Stimulated activated CD4-positive, alpha-beta T cell treated with anti-CD3 and anti-CD28 coated beads, Interleukin-2, amount 100 ng/mL, for 4 hours (primary cell): ENCODE results near the gene WDFY4.

ENCODE experiments used
- DNase-seq: peaks from one replicate; pipeline ENCODE4 v3.0.0-alpha.2; 2020; ENCODE audit warnings: low read depth

The WDFY4 gene

DNA sequence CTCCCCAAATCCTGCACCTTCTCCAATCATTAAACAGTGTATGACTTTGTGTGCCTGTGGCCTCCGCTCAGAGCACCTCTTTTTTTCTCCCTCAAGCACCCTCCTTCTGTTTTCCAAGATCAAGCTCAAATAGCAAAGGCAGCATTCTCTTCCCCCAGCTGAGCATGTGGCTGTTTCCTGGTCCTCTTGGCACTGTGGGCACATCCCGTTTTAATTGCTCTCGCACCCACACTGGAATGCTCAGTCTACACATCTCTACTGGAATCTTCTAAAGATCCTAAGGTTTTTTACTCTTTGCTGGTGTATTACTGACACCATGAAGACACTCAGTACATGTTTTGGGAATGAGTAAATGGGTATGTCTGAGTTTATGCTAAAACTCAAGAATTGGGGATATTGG, 107.4 kb downstream of the WDFY4 start:
- DNase-seq: no peak

DNA sequence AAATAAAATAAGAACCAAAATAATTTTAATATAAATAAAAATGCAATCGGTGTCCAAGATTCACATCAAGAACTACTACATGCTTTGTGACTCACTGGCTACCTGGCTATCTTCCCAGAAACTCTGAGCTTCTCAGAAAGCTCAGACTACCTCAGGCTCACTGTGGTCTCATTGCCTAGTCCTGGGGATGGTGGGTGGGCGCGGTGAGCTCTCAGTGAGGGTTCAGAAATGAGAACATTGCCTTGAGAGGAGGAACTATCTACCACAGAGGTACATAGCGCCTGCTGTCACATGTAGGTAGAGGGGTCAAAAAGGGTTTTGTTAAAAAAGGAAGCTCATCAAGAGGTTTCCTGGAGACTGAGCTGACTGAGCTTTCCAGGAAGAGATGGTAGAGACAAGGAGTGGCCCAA, 108.0 kb downstream of the WDFY4 start:
- DNase-seq: no peak

DNA sequence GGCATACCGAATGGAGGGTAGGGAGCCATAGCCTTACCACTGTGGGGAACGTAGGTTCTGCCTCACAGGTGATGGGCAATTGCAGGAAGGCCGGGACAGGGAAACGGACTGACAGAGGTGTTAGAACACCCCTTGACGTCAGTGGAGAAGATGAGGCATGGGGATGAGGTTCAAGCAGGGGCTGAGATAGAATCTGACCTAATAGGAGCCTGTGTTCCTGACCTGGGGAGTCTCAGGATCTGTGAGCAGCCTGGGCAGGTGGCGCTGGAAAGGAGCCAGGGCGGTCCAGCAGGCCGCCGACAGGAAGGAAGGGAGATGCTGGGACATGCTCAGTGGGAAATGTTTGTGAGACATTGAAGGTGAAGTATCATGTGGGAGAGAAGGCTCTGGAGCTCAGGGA, 109.4 kb downstream of the WDFY4 start:
- no peak for DNase-seq

DNA sequence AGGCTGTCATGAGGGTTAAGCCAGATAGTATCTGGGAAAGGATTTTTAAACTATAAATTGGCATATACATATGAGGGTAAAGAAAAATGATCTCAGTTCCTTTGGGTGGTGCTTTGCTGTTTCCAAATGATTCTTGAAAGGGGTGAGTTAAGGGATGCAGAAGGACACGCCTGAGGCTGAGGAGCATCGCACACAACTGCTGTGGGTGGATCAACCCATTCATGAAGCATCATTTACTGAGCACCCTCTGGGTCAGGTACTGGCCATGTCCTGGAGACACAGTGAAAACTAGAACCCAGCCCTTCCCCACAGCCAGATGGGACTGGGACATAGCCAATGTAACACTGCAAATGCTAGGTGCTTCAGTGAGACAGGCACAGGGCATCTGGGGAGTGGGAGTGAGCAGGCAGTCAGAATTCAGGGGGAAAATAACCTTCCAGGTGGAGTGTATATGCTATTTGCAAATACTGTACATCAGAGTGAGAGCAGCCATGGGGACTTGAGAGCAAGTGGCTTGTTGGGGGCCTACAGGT, 112.1 kb downstream of the WDFY4 start:
- no peak for DNase-seq

DNA sequence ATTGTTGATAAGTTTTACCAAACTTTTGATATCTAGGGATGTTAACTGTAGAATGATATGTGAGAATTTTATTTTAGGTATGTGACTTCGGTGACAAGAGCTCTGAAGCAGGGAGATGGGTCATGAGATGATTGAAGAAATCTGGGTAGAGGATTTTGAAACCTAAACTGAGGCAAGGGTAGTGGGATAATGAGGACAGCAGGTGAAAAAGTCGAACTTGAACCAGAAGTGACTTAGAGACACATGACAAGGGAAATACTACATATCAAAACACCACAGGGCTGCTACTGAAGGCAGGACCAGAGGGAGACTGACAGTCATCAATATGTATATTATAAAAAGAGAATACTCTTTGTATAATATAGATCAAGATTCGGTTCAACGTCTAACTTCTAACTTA, 113.2 kb downstream of the WDFY4 start:
- no peak for DNase-seq

DNA sequence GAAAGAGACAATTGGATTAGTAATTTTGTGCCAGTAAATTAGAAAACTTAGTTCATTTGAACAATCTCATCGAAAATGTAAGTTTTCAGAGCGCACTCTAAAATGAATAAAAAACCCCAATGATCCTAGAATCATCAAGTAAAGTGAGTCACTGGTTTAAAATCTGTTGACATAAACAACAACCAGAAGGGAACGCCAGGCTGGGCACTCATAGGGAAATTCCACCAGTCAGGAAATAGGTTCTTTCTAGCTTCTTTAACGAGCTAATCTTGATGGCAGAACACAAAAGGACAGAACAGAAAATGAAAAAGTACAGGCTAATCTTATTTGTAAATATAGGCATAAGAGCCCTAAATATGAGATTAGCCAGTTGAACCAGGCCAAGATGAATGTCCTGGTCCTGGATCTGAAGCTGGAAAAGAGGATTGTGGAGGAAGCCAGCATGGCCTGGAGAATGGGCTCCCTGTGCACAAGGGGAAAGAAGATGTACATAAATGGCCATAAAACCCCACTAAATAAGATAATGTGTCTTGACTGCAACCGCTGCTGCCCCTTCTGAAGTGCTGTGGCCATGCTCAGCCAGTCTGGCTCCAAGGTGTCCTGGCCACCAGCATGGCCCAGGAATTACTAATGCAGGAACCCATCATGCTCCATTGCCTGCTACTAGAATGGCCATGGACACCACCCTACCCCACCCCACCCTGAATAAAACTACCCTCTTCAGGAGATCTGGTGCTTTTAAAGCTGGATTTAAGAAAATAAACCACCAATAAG, 114.0 kb downstream of the WDFY4 start:
- no peak for DNase-seq

DNA sequence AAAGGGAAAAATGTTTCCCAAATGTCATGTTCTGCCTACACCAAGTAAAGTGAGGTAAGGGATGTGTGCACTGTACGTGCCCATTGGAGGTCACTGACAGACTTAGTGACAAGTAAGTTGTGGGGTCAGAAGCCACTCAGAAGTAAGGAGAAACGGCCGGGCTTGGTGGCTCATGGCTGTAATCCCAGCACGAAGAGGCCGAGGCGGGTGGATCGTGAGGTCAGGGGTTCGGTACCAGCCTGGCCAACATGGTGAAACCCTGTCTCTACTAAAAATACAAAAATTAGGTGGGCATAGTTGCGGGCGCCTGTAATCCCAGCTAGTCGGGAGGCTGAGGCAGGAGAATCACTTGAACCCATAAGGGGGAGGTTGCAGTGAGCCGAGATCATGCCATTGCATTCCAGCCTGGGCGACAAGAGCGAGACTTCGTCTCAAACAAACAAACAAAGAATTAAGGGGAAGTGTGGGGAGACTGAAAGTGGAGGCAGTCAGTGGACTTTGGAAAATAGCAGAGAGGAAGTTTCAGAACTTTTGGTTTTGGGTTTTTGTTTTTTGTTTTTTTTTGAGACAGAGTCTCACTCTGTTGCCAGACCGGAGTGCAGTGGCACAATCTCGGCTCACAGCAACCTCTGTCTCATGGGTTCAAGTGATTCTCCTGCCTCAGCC, 114.8 kb downstream of the WDFY4 start:
- no peak for DNase-seq

DNA sequence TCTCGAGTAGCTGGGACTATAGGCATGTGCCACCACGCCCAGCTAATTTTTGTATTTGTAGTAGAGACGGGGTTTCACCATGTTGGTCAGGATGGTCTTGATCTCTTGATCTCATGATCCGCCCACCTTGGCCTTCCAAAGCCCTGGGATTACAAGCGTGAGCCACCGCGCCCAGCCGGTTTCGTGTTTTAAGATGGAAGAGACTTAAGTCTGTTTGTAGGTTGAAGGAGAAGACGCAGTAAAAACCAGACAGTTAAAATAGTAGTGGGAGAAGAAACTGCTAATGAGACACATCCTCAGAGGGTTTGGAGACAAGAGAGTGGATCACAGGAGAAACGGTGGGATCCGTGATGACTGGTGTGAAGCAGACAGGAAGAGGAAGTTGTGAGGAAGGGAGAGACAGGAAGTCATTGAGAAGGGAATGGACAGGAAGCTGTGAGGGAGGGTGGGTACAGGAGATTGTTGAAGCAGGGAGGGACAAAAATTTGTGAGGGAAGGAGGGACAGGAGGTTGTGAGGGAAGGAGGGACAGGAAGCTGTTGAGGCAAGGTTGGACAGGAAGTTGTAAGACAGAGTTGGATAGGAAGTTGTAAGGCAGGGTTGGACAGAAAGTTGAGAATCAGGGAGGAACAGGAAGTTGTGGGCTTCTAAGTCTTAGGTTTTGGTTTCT, 115.5 kb downstream of the WDFY4 start:
- DNase-seq: no peak

DNA sequence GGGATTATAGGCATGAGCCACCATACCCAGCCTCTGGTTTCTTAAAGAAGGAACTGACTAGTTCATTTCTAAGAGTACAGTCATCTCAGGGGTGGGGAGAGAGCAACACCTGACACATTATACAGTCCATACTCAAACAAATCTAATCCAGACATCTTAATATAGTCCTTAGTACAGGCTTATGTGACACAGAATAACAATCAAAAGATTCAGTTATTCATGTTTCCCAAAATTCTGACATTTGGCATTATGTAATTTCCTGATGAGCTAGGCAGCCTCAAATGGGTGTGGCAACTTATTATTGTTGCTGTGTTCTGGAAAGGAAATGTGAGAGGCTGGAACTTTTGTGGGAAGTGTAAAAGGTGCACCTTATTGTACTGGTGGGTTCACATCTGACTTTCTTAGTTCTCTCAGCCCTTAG, 116.3 kb downstream of the WDFY4 start:
- DNase-seq: no peak

DNA sequence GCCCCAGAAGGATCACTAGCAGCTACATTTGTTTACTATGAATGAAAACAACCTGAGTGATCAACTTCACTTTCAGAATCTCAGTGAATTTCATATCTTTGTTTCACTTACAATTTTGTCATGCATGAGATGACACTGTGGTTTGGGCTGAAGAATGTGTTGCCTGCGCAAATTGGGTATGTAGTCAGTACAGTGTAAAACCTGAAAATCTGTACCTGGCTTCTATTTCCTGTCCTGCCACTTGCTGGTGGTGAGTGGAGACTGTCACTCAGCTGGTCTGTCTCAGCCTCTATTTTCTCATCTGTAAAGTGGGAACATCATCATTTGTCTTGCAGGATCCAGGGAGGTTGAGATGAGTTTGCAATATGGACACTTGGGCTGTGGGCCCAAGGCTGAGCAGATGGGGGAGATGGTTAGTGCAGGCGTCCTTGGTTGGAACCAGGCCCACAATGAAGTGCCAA, 118.0 kb downstream of the WDFY4 start:
- DNase-seq: no peak

DNA sequence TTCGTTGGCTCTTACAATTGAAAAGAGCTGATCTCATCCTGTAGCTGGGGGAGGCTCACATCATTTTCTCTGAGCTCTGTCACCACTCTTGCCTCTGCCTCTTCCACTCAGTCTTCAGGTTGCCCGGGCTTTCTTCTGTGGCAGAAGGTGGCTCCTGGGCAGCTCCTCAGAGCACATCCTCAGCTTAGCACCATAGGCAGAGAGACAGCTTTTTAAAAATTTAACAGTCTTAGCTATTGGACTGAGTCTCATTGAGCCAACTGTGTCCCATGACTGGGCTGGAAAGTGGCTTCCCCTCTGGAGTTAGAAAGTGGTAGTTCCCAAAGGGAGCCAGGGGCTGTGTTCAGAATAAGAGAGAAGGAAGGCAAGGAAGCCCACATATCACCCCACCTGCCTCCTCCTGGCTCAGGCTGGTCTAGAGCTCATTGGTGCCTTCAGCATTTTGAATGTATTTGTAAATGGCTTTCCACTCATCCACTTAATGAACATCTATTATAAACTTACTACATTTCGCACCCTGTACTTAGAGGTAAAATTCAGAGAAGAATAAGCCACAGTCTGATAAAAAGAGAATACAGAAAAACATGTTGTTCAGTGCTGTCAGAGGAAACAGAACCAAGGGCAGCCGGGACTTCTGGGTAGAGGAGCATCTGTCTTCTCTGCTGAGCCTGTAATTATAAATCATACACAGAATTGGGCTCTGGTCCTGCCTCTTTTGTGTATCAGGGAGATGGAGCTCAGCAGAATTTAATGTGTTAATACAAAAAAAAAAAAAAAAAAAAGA, 119.3 kb downstream of the WDFY4 start:
- DNase-seq: no peak

DNA sequence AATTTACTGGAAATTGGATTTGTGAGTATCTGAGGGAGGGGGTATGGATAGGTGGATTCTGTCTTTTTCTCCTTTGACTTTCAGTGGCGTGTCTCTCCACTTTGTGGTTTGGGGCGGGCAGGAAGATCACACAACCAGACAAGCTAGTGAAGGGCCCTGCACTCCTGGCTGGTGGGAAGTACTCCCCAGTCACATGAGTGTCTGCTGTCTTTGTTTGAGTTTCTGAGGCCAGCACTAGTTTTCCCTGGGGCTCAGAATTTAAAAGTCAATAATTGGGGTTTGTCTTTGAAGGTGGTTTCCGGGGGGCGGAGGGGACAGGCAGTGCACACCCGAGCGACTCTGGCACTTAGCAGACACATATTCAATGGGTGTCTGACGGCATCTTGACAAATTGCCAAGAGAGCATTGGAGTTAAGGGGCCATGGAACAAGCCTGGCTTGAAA, 120.1 kb downstream of the WDFY4 start:
- DNase-seq: no peak

DNA sequence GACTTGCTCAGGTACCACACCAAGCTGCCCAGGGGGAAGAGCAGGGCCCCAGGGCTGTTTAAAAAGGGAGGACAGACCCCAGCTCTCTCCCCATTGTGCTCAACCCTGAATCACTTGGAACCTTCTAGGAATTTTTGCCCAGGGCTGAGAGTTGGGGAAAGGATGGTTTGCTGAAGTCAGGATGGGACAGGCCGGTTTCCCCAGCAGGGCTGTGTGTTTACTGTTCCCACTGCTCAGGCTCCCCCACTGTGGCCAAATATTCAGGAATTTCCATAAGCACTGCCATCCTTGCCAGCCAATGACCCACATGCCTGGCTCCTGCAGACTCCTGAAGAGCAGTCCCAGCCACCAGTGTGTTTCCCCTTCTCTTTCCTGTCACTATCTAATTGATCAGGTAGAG, 120.7 kb downstream of the WDFY4 start:
- no peak for DNase-seq

DNA sequence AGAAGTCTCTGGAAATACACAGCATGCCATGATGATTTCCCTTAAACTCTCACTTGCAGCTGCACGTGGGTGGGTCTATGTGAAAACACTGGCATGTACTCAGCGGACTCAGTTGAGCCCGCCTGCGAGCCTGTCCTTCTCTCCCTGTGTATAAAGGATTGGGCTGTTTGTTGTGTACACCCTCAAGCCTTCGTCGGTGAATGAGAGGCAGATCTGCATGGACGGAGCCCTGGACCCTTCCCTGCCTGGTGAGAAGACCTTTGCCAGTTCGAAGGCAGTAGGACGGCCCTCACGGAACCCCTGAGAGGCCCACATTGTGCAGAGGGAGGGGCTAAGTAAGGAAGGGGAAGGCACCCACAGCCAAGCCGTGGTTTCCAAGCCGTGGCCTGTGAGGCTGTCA, 121.2 kb downstream of the WDFY4 start:
- no peak for DNase-seq

DNA sequence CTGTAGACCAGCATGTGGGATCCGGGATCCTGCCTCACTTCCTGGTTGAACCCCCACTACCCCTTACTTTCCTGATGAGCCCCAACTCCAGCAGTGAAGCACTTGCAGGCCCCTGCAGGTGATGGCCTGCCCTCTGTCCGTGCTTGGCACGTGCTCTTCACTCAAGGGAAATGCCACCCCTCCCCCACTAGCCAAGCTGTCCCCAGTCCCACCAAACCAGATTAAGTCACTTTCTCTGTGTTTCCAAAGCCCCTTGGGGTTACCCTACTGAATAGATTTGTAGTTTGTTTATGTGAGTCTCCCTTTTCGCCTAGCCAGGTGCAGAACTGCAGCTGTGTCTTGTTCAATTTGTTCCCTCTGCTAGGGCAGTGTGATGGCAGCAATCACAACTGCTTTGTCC, 121.7 kb downstream of the WDFY4 start:
- no peak for DNase-seq

DNA sequence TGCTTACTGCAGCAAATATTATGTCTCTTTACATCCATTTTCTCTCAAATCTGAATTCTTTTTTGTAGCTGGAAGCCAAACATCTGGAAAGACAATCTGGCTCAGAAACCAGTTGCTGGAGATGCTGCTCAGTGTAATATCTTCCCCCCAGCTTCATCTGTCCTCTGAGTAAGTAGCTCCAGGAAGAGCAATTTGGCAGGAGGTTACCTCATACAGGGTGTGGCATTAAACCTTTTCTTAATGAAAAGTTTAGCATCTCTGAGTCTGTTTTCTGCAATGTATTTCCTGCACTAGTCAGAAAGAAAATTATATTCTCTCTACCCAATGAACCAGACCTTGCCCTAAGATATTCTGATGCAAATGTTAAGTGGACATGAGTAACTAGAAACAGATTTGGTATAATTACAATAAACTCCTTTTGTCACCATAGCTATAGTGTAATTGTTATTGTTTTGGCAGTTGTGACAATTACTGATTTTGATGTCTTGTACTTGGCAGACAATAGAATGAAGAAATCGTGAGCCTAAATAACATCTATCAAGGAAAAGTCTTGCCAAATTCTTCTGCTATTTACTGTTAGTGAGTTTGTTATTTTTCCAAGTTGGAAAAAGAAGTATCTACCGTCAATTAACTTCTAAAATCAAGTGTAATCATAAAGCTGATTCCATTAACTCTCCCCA, 123.3 kb downstream of the WDFY4 start:
- no peak for DNase-seq

DNA sequence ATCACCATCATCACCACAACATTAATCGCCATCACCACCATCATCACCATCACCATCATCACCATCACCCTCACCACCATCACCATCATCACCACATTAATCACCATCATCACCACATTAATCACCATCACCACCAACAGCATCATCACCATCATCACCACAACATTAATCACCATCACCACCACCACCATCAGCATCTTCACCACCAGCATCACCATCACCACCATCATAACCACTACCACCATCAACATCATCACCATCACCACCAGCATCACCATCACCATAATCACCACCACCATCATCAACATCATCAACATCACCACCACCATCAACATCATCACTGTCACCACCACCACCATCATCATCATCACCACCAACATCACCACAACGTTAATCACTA, 124.6 kb downstream of the WDFY4 start:
- no peak for DNase-seq

DNA sequence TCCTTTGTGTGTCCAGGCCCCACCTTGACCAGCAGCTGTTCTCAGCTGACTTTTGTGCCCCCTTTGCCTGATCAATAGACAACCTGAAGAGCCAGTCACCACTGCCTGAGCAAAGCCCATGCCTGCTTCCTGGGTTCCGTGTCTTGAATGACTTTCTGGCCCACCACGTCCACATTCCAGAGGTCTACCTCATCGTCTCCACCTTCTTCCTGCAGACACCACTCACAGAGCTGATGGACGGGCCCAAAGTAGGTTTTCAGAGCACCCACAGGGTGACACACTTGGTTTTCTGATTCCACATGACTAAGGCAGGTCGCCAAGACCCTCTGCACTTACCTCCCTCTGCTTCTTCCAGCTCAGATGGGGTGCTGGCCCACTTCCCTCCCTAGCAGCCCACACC, 126.8 kb downstream of the WDFY4 start:
- no peak for DNase-seq

DNA sequence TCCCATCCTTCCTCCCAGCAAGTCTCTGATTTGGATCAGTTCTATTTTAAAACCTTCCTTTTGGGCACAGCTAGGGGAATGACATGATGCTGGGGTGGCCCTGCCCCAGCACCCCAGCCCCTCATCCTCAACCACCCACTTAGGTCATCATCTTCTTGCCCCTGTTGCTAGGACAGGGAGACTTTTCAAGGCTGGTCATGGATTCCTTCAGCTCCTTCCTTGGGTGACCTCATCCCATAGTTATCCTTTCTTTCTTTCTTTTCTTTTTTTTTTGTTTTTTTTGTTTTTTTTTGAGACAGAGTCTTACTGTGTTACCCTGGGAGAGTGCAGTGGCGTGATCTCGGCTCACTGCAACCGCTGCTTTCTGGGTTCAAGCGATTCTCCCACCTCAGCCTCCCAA, 127.2 kb downstream of the WDFY4 start:
- DNase-seq: no peak

DNA sequence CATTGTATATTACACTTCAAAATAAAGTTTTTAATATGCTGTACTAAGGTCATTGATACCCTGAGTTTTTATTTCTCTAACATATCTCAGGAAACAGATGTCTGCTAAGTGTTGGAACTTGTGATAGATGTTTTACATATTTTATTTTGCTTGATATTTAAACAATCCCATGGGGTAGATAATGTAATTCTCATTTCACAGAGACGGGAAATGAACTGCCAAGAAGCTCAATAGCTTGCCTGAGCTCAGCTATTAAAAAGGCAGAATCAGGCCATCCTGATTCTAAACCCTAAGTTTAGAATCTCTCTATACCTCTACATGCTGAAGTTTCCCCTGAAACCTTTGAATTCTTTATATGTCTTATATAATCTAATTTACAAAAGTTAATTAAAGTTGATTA, 128.6 kb downstream of the WDFY4 start:
- no peak for DNase-seq

DNA sequence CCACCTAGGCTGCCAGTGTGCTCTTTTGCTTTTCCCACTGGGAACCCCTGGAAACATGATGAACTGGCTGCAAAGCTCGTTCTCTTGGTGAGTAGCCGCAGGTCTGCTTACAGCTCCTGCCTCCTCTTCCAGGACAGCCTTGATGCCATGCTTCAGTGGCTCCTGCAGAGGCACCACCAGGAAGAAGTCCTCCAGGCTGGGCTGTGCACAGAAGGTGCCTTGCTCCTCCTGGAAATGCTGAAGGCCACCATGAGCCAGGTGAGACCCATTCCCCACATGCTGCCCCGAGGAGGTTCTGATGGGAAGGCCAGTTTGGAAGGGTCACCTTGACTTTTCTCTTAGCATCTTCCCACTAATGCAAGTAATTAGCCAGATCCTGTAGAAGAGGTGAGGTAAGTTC, 129.2 kb downstream of the WDFY4 start:
- DNase-seq: no peak

DNA sequence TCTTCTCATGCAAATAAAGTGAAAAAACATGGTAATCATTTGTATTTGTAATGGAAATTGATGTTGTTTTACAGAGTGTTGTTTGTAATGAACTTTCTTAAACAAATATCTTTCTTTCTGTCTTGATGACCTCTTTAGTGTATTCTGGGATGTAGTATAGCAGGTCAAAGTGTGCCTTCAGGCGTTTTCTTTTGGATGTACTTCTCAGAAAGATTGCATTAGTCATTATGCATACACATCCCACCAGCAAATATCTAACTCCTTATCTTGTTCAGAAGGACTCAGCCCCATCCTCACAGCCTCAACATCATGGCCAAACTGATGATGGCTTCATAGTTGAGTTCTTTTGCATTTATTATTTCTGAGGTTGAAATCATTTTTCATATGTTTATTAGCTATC, 130.3 kb downstream of the WDFY4 start:
- no peak for DNase-seq
